HCT116 (cell line): ENCODE data around the gene HDAC1. TPM values are rescaled to one million over a fixed set of nuclear protein-coding genes. Genes with fewer than 3 reads are reported as not detected.

ENCODE experiments used
- ATAC-seq: fragments of 200-7000 bp; cut with Tn5 transposase; 2 replicates; pipeline ENCODE4 v1.9.1; 2020; ENCODE audit warnings: mild to moderate bottlenecking, moderate library complexity
- BruUV-seq: library from RNA; stranded (reverse); fragments of 400-500 nt; replicated peaks from 2 replicates; lab custom pipeline; 2021; lab: Mats Ljungman, UMichigan
- CTCF ChIA-PET: fragments of 300-600 bp; sonication (Branson Sonifier 250); formaldehyde crosslinking; loops from one replicate; lab custom pipeline; 2021; ENCODE audit warnings: antibody characterized with exemption; lab: Charles Lee
- POLR2A ChIA-PET: fragments of 300-600, 350-600 bp; sonication (Branson Sonifier 250); formaldehyde crosslinking; loops from one replicate; lab custom pipeline; 2021; ENCODE audit warnings: antibody characterized with exemption; lab: Charles Lee
- RAD21 ChIA-PET, 2 experiments: fragments of 300-600 bp; sonication (Branson Sonifier 250); formaldehyde crosslinking; loops; one replicate each; lab custom pipeline; 2023; ENCODE audit warnings: low total read pairs in 2 of 2; ENCODE audit not compliant: uncharacterized antibody in 2 of 2, unreplicated experiment in 2 of 2, low non-redundant PET in 1 of 2; lab: Charles Lee
- DNase-seq: peaks from one replicate; pipeline ENCODE4 v3.0.0-alpha.2; 2010; ENCODE audit warnings: low read depth, low spot score
- H2AFZ ChIP-seq: fragments of 200-600 bp; shearing (Covaris generic), sonication (generic); 2 replicates; pipeline ENCODE4 v1.6.1; 2017; ENCODE audit warnings: low read depth, mixed run types, mixed read lengths, antibody characterized with exemption, low read length; ENCODE audit not compliant: poor library complexity, severe bottlenecking
- H3K27ac ChIP-seq: 2 replicates; pipeline ENCODE4 v1.5.1; 2012; ENCODE audit warnings: low read depth, low read length
- H3K27me3 ChIP-seq: fragments of 200-600 bp; sonication (generic); 2 replicates; pipeline ENCODE4 v1.6.1; 2016; ENCODE audit warnings: mixed run types, low read length, mixed read lengths; ENCODE audit not compliant: insufficient read depth
- H3K36me3 ChIP-seq, 2 experiments: fragments of 200-500 bp in 1 of 2; fragments of 200-600 bp in 1 of 2; sonication (Bioruptor generic) in 1 of 2; sonication (generic) in 1 of 2; 2 replicates each; pipeline versions ENCODE4 v1.5.1 to v1.6.1; 2014 to 2016; ENCODE audit warnings: low read length in 2 of 2, inconsistent platforms in 1 of 2, mixed read lengths in 1 of 2, mixed run types in 1 of 2; ENCODE audit not compliant: insufficient read depth in 2 of 2, control insufficient read depth in 1 of 2
- H3K4me1 ChIP-seq, 2 experiments: fragments of 200-600 bp in 1 of 2; sonication (generic) in 1 of 2; 2 replicates each; pipeline versions ENCODE4 v1.5.1 to v1.6.1; 2012 to 2017; ENCODE audit warnings: low read length in 2 of 2, inconsistent platforms in 1 of 2, mild to moderate bottlenecking in 1 of 2, mixed read lengths in 1 of 2, mixed run types in 1 of 2, moderate library complexity in 1 of 2; ENCODE audit not compliant: insufficient read depth in 2 of 2, control insufficient read depth in 1 of 2
- H3K4me2 ChIP-seq: fragments of 200-600 bp; sonication (generic); 2 replicates; pipeline ENCODE4 v1.6.1; 2017; ENCODE audit warnings: mixed run types, low read length, mixed read lengths
- H3K4me3 ChIP-seq, 2 experiments: fragments of 200-600 bp in 1 of 2; sonication (generic) in 1 of 2; replicated peaks in 1 of 2; 2 replicates each; pipeline ENCODE4 v1.5.1; 2011 to 2016; ENCODE audit warnings: low read length in 2 of 2, control low read depth in 1 of 2, low read depth in 1 of 2, mild to moderate bottlenecking in 1 of 2, mixed read lengths in 1 of 2, mixed run types in 1 of 2
- H3K79me2 ChIP-seq: fragments of 200-600 bp; sonication (generic); 2 replicates; pipeline ENCODE4 v1.6.1; 2017; ENCODE audit warnings: mild to moderate bottlenecking, mixed run types, low read length, moderate library complexity, mixed read lengths; ENCODE audit not compliant: insufficient read depth
- H3K9ac ChIP-seq: fragments of 200-600 bp; sonication (generic); 2 replicates; pipeline ENCODE4 v1.6.1; 2016; ENCODE audit warnings: low read length, mixed read lengths
- H3K9me2 ChIP-seq: fragments of 200-600 bp; sonication (generic), shearing (Covaris generic); 2 replicates; pipeline ENCODE4 v1.6.1; 2017; ENCODE audit warnings: mixed run types, mild to moderate bottlenecking, moderate library complexity; ENCODE audit not compliant: insufficient read depth
- H3K9me3 ChIP-seq, 2 experiments: fragments of 200-500 bp in 1 of 2; fragments of 200-600 bp in 1 of 2; sonication (Bioruptor generic) in 1 of 2; sonication (generic) in 1 of 2; 2 replicates each; pipeline ENCODE4 v1.6.1; 2014 to 2017; ENCODE audit warnings: low read length in 2 of 2, mixed read lengths in 2 of 2, inconsistent platforms in 1 of 2, low read depth in 1 of 2, mild to moderate bottlenecking in 1 of 2, mixed run types in 1 of 2, moderate library complexity in 1 of 2; ENCODE audit not compliant: control insufficient read depth in 1 of 2, insufficient read depth in 1 of 2
- H4K20me1 ChIP-seq: fragments of 200-600 bp; sonication (generic), shearing (Covaris generic); 2 replicates; pipeline ENCODE4 v1.6.1; 2017; ENCODE audit warnings: mixed run types, mild to moderate bottlenecking, moderate library complexity; ENCODE audit not compliant: insufficient read depth
- ELF1 ChIP-seq: IDR thresholded peaks from 2 replicates; pipeline ENCODE4 v1.6.1; 2012; ENCODE audit warnings: low read depth, borderline replicate concordance
- FOSL1 ChIP-seq: IDR thresholded peaks from 2 replicates; pipeline ENCODE4 v1.6.1; 2012; ENCODE audit warnings: low read depth
- REST ChIP-seq: IDR thresholded peaks from 2 replicates; pipeline ENCODE4 v1.6.1; 2012; ENCODE audit warnings: low read depth
- TCF7L2 ChIP-seq: IDR thresholded peaks from 2 replicates; pipeline ENCODE4 v1.7.0; 2011; ENCODE audit warnings: borderline replicate concordance, inconsistent platforms; ENCODE audit not compliant: insufficient read depth, insufficient read length; ENCODE audit errors: extremely low read depth
- intact Hi-C: fragments of 100-400 bp; cut with micrococcal nuclease; formaldehyde crosslinking; loops from 2 replicates; pipeline ENCODE4 v1.10.0; 2022
- total RNA-seq: library from RNA; stranded (reverse); gene quantifications from one replicate; pipeline ENCODE4 v1.2.1, GENCODE V29; 2021; ENCODE audit not compliant: unreplicated experiment

The HDAC1 gene
- total RNA-seq, 1 experiment from 2014 or later, result 232 TPM

- ChIA-PET RAD21 (no interaction called here), POLR2A (no interaction called here), CTCF (no interaction called here)
- Histone ChIP-seq H3K27ac (no peak within 1 kb of the TSS), H2AFZ (no peak within 1 kb of the TSS), H3K79me2 (no peaks in the 10 kb centered on the region), H3K9me2 (no peaks in the 10 kb centered on the region), H3K9ac (no peak within 1 kb of the TSS), H4K20me1 (no peaks in the 10 kb centered on the region), H3K4me3 (no peak within 1 kb of the TSS), H3K4me1 (peaks cover 0 to 16% of the 10 kb centered on the region in 2 experiments; a peak in 3 of 4 replicates), H3K9me3 (no peaks in the 10 kb centered on the region), H3K36me3 (no peaks in the 10 kb centered on the region), H3K27me3 (no peaks in the 10 kb centered on the region), H3K4me2 (no peak within 1 kb of the TSS)
- ATAC-seq (no peak), DNase-seq (no peak)
- no TSS peak for BruUV-seq
- intact Hi-C loops, result no loop called here
- TF ChIP-seq ELF1 (no peak), FOSL1 (no peak), TCF7L2 (no peak), REST (no peak)
Measured at GRCh38 chr1:32250893-32251716, 40.8 kb upstream of the HDAC1 start, which contains the start of gene LCK. LCK (plus strand) TSS chr1:32251265; CDS start chr1:32274330, 23,065 bp downstream.
